ENCODE data around the gene LRRD1. TPM values are rescaled to one million over a fixed set of nuclear protein-coding genes. Genes with fewer than 3 reads are reported as not detected.

The LRRD1 gene
- total and polyA plus RNA-seq, 2 of the 8 experiments (the other 6 are each of a cell fraction or from before 2014, with no cell fraction given): not detected

DNA sequence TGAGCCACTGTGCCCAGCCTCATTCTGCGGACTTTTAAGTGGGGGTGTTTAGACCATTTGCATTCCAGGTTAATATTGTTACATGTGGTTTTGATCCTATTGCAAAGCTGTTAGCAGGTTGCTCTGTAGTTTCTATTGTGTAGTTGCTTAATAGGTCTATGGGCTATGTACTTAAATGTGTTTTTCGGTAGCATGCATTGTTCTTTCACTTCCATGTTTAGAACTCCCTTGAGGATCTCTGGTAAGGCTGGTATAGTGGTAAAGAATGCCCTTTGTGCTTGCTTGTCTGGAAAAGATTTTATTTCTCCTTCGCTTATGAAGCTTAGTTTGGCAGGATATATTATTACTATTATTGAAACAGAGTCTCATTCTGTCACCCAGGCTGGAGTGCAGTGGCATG lies 13.4 kb upstream of the LRRD1 start (continued):
- TF ChIP-seq, protein P1, sequence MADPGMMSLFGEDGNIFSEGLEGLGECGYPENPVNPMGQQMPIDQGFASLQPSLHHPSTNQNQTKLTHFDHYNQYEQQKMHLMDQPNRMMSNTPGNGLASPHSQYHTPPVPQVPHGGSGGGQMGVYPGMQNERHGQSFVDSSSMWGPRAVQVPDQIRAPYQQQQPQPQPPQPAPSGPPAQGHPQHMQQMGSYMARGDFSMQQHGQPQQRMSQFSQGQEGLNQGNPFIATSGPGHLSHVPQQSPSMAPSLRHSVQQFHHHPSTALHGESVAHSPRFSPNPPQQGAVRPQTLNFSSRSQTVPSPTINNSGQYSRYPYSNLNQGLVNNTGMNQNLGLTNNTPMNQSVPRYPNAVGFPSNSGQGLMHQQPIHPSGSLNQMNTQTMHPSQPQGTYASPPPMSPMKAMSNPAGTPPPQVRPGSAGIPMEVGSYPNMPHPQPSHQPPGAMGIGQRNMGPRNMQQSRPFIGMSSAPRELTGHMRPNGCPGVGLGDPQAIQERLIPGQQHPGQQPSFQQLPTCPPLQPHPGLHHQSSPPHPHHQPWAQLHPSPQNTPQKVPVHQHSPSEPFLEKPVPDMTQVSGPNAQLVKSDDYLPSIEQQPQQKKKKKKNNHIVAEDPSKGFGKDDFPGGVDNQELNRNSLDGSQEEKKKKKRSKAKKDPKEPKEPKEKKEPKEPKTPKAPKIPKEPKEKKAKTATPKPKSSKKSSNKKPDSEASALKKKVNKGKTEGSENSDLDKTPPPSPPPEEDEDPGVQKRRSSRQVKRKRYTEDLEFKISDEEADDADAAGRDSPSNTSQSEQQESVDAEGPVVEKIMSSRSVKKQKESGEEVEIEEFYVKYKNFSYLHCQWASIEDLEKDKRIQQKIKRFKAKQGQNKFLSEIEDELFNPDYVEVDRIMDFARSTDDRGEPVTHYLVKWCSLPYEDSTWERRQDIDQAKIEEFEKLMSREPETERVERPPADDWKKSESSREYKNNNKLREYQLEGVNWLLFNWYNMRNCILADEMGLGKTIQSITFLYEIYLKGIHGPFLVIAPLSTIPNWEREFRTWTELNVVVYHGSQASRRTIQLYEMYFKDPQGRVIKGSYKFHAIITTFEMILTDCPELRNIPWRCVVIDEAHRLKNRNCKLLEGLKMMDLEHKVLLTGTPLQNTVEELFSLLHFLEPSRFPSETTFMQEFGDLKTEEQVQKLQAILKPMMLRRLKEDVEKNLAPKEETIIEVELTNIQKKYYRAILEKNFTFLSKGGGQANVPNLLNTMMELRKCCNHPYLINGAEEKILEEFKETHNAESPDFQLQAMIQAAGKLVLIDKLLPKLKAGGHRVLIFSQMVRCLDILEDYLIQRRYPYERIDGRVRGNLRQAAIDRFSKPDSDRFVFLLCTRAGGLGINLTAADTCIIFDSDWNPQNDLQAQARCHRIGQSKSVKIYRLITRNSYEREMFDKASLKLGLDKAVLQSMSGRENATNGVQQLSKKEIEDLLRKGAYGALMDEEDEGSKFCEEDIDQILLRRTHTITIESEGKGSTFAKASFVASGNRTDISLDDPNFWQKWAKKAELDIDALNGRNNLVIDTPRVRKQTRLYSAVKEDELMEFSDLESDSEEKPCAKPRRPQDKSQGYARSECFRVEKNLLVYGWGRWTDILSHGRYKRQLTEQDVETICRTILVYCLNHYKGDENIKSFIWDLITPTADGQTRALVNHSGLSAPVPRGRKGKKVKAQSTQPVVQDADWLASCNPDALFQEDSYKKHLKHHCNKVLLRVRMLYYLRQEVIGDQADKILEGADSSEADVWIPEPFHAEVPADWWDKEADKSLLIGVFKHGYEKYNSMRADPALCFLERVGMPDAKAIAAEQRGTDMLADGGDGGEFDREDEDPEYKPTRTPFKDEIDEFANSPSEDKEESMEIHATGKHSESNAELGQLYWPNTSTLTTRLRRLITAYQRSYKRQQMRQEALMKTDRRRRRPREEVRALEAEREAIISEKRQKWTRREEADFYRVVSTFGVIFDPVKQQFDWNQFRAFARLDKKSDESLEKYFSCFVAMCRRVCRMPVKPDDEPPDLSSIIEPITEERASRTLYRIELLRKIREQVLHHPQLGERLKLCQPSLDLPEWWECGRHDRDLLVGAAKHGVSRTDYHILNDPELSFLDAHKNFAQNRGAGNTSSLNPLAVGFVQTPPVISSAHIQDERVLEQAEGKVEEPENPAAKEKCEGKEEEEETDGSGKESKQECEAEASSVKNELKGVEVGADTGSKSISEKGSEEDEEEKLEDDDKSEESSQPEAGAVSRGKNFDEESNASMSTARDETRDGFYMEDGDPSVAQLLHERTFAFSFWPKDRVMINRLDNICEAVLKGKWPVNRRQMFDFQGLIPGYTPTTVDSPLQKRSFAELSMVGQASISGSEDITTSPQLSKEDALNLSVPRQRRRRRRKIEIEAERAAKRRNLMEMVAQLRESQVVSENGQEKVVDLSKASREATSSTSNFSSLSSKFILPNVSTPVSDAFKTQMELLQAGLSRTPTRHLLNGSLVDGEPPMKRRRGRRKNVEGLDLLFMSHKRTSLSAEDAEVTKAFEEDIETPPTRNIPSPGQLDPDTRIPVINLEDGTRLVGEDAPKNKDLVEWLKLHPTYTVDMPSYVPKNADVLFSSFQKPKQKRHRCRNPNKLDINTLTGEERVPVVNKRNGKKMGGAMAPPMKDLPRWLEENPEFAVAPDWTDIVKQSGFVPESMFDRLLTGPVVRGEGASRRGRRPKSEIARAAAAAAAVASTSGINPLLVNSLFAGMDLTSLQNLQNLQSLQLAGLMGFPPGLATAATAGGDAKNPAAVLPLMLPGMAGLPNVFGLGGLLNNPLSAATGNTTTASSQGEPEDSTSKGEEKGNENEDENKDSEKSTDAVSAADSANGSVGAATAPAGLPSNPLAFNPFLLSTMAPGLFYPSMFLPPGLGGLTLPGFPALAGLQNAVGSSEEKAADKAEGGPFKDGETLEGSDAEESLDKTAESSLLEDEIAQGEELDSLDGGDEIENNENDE (IDR thresholded peaks at IDR 0.05; ENCODE audit: insufficient replicate concordance, low read length): no peak
- TF ChIP-seq TEAD4 (IDR thresholded peaks at IDR 0.05; ENCODE audit: low read depth, low read length): no peak
- no peak for TF ChIP-seq SIX5 (IDR thresholded peaks at IDR 0.05; ENCODE audit: low read depth, low read length)
- TF ChIP-seq CHD2 (IDR thresholded peaks at IDR 0.05; ENCODE audit: low read length): no peak
- TF ChIP-seq CEBPB (IDR thresholded peaks at IDR 0.05; ENCODE audit: low read depth, low read length): no peak
- no peak for TF ChIP-seq POLR2A (IDR thresholded peaks at IDR 0.05; ENCODE audit: control extremely low read depth in 1 of 2, low read depth in 2 of 2, low read length in 2 of 2)
- TF ChIP-seq SUZ12 (IDR thresholded peaks at IDR 0.05; ENCODE audit: low read length): no peak
- no peak for TF ChIP-seq KDM5A (IDR thresholded peaks at IDR 0.05; ENCODE audit: low read length)
- no peak for TF ChIP-seq POLR2AphosphoS5 (IDR thresholded peaks at IDR 0.05; ENCODE audit: low read depth, low read length)
- TF ChIP-seq BRCA1 (IDR thresholded peaks at IDR 0.05; ENCODE audit: low read depth, low read length): no peak
- no peak for TF ChIP-seq MAFK (IDR thresholded peaks at IDR 0.05; ENCODE audit: low read depth, low read length)
- TF ChIP-seq BCL11A (IDR thresholded peaks at IDR 0.05; ENCODE audit: low read depth in 2 of 2, low read length in 2 of 2): no peak
- TF ChIP-seq RBBP5 (IDR thresholded peaks at IDR 0.05; ENCODE audit: borderline replicate concordance, low read depth, low read length): no peak
- TF ChIP-seq, protein P2, sequence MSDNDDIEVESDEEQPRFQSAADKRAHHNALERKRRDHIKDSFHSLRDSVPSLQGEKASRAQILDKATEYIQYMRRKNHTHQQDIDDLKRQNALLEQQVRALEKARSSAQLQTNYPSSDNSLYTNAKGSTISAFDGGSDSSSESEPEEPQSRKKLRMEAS (IDR thresholded peaks at IDR 0.05): no peak
